CD4-positive, alpha-beta T cell treated with Interleukin-4 for 1 hour (primary cell): ENCODE results near the gene GPNMB.

Source experiments
- DNase-seq, 2 donors: peaks; one replicate each; pipeline ENCODE4 v3.0.0-alpha.2; 2020 to 2022

Gene GPNMB

GRCh38 chr7:23232966-23233365 is 13.6 kb upstream of the GPNMB start:
- no peak for DNase-seq

- no peak for DNase-seq
Observed at GRCh38 chr7:23234569-23235296, 11.8 kb upstream of the GPNMB start.

GRCh38 chr7:23235813-23236221 is 10.8 kb upstream of the GPNMB start:
- no peak for DNase-seq

- DNase-seq = no peak
Observed at GRCh38 chr7:23237000-23237399, 9.6 kb upstream of the GPNMB start.

GRCh38 chr7:23238983-23239652 is 7.5 kb upstream of the GPNMB start:
- no peak for DNase-seq

GRCh38 chr7:23239698-23240097 is 6.9 kb upstream of the GPNMB start:
- no peak for DNase-seq

- DNase-seq = no peak
Observed at GRCh38 chr7:23242321-23242720, 4.3 kb upstream of the GPNMB start.

GRCh38 chr7:23242935-23243334 is 3.6 kb upstream of the GPNMB start:
- DNase-seq = no peak

GRCh38 chr7:23247046-23247602 is 549 bp downstream of the GPNMB start:
- no peak for DNase-seq

- DNase-seq = peak; percentile 7 to 28
Observed at GRCh38 chr7:23247603-23248335, 1.2 kb downstream of the GPNMB start.

GRCh38 chr7:23249486-23249885 is 2.9 kb downstream of the GPNMB start:
- no peak for DNase-seq

- DNase-seq = no peak
Observed at GRCh38 chr7:23254051-23254681, 7.6 kb downstream of the GPNMB start.

GRCh38 chr7:23256731-23257130 is 10.2 kb downstream of the GPNMB start:
- no peak for DNase-seq

GRCh38 chr7:23260371-23260770 is 13.8 kb downstream of the GPNMB start:
- DNase-seq = no peak

- peak; percentile 49 to 55 for DNase-seq
Observed at GRCh38 chr7:23261843-23262452, 15.4 kb downstream of the GPNMB start.

- DNase-seq = no peak
Observed at GRCh38 chr7:23264916-23265458, 18.4 kb downstream of the GPNMB start.

- no peak for DNase-seq
Observed at GRCh38 chr7:23266918-23267317, 20.3 kb downstream of the GPNMB start.

GRCh38 chr7:23267357-23267756 is 20.8 kb downstream of the GPNMB start:
- no peak for DNase-seq

GRCh38 chr7:23268167-23268566 is 21.6 kb downstream of the GPNMB start:
- DNase-seq = no peak

GRCh38 chr7:23268746-23269145 is 22.2 kb downstream of the GPNMB start:
- no peak for DNase-seq

GRCh38 chr7:23272275-23272674 is 25.7 kb downstream of the GPNMB start:
- no peak for DNase-seq

GRCh38 chr7:23273141-23273599 is 26.6 kb downstream of the GPNMB start:
- peak; percentile 84 to 87 for DNase-seq
